ENCODE data around the gene HPX. TPM values are rescaled to one million over a fixed set of nuclear protein-coding genes. Genes with fewer than 3 reads are reported as not detected.

Gene HPX
- total and polyA plus RNA-seq, 2 of the 13 experiments (the other 11 are each of a cell fraction or from before 2014, with no cell fraction given), result 9.2 to 57.4 TPM

DNA sequence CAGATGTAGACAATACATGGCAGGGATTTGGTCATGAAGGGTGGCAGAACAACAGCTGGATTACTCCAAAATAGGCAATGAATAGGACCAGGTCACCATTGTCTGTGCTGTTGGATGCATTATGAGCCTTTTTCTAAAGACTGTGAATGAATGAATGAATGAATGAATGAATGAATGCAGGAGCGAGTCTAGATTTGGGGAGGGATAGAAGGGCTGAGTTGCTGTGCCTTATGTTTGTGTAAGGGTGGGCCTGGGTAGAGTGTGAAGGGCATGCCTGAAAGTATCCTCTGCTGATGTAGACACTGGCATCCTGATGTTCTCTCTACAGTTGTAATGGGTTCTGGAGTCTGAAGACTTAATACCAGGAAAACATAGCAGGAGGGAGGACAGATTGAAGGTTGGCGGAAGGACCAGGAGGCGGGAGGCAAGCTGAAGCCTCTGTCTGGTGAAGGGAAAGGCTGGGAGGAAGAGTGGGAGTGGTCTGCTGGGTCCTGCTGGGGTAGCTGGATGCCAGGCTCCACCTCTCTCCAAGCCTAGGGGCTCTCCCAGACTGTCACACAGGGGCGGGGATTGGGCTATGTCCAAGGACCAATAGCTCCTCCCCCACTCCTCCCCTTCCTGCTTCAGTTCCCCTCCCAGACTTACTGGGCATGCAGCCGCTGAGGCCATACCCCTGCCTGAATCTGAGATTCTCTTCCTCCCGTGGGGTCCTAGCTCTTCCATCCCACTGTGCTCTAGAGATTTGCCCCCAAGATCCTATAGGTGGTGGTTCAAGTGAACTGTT is 28.1 kb upstream of the HPX start (continued):
- TF ChIP-seq, protein P1, sequence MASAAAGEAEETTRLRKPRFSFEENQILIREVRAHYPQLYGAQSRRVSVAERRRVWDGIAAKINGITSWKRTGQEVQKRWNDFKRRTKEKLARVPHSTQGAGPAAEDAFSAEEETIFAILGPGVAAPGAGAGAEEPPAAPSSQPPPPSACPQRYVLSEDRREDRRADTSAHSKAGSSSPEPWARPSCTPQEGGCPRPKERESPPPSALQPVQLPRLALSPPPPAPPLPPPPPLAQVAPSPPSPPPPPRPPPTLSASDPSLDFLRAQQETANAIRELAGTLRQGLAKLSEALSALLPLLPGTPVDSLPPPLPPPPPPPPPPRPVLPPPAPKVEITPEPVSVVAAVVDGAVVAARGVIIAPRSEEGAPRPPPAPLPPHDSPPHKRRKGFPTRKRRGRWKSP (CRISPR knock-in tag; IDR thresholded peaks at IDR 0.05), result no peak
- TF ChIP-seq PHB2 (IDR thresholded peaks at IDR 0.05; ENCODE audit: partially characterized antibody) (no peak), SAP130 (CRISPR knock-in tag; IDR thresholded peaks at IDR 0.05; ENCODE audit: low read depth) (no peak), RORA (CRISPR knock-in tag; IDR thresholded peaks at IDR 0.05) (no peak), ZNF776 (CRISPR knock-in tag; IDR thresholded peaks at IDR 0.05) (no peak), XRCC5 (optimal IDR thresholded peaks at IDR 0.05; ENCODE audit: low read length) (peak; percentile 26), POLR2A (IDR thresholded peaks at IDR 0.05; ENCODE audit: insufficient read depth in 1 of 2, low read depth in 2 of 2, low read length in 2 of 2) (peak in 1 of 2 experiments; percentile 39; a peak in 1 of 4 replicates), GATAD1 (CRISPR knock-in tag; IDR thresholded peaks at IDR 0.05) (no peak), ZNF563 (CRISPR knock-in tag; IDR thresholded peaks at IDR 0.05) (no peak), ZNF263 (CRISPR knock-in tag; IDR thresholded peaks at IDR 0.05) (no peak), SRSF4 (IDR thresholded peaks at IDR 0.05; ENCODE audit: low read depth, low read length, poor library complexity, severe bottlenecking) (no peak), ZNF615 (CRISPR knock-in tag; IDR thresholded peaks at IDR 0.05; ENCODE audit: borderline replicate concordance) (no peak), RBM39 (IDR thresholded peaks at IDR 0.05; ENCODE audit: low read depth, low read length, poor library complexity, severe bottlenecking) (no peak), EED (CRISPR knock-in tag; IDR thresholded peaks at IDR 0.05) (no peak)
- TF ChIP-seq, protein P2, sequence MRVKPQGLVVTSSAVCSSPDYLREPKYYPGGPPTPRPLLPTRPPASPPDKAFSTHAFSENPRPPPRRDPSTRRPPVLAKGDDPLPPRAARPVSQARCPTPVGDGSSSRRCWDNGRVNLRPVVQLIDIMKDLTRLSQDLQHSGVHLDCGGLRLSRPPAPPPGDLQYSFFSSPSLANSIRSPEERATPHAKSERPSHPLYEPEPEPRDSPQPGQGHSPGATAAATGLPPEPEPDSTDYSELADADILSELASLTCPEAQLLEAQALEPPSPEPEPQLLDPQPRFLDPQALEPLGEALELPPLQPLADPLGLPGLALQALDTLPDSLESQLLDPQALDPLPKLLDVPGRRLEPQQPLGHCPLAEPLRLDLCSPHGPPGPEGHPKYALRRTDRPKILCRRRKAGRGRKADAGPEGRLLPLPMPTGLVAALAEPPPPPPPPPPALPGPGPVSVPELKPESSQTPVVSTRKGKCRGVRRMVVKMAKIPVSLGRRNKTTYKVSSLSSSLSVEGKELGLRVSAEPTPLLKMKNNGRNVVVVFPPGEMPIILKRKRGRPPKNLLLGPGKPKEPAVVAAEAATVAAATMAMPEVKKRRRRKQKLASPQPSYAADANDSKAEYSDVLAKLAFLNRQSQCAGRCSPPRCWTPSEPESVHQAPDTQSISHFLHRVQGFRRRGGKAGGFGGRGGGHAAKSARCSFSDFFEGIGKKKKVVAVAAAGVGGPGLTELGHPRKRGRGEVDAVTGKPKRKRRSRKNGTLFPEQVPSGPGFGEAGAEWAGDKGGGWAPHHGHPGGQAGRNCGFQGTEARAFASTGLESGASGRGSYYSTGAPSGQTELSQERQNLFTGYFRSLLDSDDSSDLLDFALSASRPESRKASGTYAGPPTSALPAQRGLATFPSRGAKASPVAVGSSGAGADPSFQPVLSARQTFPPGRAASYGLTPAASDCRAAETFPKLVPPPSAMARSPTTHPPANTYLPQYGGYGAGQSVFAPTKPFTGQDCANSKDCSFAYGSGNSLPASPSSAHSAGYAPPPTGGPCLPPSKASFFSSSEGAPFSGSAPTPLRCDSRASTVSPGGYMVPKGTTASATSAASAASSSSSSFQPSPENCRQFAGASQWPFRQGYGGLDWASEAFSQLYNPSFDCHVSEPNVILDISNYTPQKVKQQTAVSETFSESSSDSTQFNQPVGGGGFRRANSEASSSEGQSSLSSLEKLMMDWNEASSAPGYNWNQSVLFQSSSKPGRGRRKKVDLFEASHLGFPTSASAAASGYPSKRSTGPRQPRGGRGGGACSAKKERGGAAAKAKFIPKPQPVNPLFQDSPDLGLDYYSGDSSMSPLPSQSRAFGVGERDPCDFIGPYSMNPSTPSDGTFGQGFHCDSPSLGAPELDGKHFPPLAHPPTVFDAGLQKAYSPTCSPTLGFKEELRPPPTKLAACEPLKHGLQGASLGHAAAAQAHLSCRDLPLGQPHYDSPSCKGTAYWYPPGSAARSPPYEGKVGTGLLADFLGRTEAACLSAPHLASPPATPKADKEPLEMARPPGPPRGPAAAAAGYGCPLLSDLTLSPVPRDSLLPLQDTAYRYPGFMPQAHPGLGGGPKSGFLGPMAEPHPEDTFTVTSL (CRISPR knock-in tag; IDR thresholded peaks at IDR 0.05; ENCODE audit: borderline replicate concordance), result no peak
- TF ChIP-seq, protein P3, sequence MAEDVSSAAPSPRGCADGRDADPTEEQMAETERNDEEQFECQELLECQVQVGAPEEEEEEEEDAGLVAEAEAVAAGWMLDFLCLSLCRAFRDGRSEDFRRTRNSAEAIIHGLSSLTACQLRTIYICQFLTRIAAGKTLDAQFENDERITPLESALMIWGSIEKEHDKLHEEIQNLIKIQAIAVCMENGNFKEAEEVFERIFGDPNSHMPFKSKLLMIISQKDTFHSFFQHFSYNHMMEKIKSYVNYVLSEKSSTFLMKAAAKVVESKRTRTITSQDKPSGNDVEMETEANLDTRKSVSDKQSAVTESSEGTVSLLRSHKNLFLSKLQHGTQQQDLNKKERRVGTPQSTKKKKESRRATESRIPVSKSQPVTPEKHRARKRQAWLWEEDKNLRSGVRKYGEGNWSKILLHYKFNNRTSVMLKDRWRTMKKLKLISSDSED (CRISPR knock-in tag; IDR thresholded peaks at IDR 0.05), result no peak

Data from HepG2 (cell line).